ENCODE results near the gene CPA5. TPM values are rescaled to one million over a fixed set of nuclear protein-coding genes. Genes with fewer than 3 reads are reported as not detected.

CPA5 gene
- total RNA-seq, 2 donors from 2014 or later, result not detected

DNA sequence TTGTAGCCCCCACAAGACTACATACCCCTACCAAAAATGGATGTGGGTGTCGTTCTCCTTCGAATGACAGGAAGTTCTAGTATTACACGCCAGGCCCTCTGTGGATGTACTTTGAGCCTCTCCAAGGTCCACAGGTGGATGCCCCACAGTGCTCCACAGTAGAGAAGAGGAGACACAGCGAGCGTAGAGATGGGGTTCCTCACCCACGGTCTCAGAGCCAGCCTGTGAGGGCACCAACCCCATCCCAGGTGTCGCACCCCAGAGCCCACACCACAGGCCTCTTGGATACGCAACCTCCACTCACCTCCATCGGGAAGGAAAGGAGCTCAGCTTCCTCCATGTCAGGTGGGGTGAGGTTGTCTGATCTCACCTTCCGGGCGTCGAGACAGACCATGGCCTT, 2.3 kb downstream of the CPA5 start:
- Histone ChIP-seq H3K9me3 (no peaks in the 10 kb centered on the region), H3K4me1 (no peaks in the 10 kb centered on the region), H3K9ac (ENCODE audit: low read depth in 2 of 2, low read length in 2 of 2) (no peak overlapping the region), H3K36me3 (no peaks in the 10 kb centered on the region), H3K4me3 (no peak overlapping the region), H3K27me3 (no peaks in the 10 kb centered on the region), H3K27ac (no peak overlapping the region)
- no peak for DNase-seq
- TF ChIP-seq, protein P1, sequence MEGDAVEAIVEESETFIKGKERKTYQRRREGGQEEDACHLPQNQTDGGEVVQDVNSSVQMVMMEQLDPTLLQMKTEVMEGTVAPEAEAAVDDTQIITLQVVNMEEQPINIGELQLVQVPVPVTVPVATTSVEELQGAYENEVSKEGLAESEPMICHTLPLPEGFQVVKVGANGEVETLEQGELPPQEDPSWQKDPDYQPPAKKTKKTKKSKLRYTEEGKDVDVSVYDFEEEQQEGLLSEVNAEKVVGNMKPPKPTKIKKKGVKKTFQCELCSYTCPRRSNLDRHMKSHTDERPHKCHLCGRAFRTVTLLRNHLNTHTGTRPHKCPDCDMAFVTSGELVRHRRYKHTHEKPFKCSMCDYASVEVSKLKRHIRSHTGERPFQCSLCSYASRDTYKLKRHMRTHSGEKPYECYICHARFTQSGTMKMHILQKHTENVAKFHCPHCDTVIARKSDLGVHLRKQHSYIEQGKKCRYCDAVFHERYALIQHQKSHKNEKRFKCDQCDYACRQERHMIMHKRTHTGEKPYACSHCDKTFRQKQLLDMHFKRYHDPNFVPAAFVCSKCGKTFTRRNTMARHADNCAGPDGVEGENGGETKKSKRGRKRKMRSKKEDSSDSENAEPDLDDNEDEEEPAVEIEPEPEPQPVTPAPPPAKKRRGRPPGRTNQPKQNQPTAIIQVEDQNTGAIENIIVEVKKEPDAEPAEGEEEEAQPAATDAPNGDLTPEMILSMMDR (IDR thresholded peaks at IDR 0.05), result no peak
- intact Hi-C loops (cut with DNase I), result no loop called here

DNA sequence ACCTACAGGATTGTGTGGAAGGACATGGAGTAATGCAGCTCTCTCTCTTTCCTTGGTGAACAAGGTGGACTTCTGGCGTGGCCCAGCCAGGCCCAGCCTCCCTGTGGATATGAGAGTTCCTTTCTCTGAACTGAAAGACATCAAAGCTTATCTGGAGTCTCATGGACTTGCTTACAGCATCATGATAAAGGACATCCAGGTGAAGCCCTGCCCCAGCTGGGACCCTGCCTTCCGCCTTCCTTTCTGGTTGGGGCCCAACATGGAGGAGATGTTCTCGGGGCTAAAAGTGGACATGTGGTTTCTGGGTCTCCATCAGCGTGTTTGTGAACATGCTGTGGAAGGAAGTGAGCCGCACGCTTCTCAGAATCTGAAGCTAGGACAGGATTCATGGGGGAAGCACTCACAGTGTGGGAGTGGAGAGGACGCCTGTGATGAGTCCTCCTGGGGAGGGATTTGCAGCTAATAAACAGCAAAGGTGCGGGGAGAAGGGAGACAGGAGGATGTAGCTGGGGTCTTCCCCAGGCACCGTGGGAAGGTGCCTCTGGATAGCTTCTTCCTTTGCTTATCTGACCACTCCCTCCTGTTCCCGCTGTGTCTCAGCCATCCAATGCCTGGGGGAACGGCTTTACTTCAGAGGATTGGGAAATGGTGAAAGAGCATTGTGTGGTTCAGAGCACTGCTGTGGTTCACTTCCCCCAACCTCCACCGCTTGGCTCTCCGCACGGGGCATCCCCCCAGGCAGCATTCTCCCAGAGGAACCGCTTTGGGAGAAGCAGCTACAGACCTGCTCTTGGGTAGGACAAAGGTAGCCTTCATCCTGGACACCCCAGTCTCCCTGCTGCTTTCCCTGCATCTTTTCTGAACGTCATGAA, 5.5 kb downstream of the CPA5 start:
- no peak for DNase-seq
- no peak overlapping the region for H3K9ac ChIP-seq (ENCODE audit: low read depth in 2 of 2, low read length in 2 of 2)
- intact Hi-C loops (cut with DNase I), result no loop called here
- H3K4me1 ChIP-seq, result no peaks in the 10 kb centered on the region
- no peaks in the 10 kb centered on the region for H3K36me3 ChIP-seq
- no peaks in the 10 kb centered on the region for H3K27me3 ChIP-seq
- H3K4me3 ChIP-seq, result no peak overlapping the region
- no peaks in the 10 kb centered on the region for H3K9me3 ChIP-seq
- TF ChIP-seq, protein P1 (IDR thresholded peaks at IDR 0.05), result no peak
- H3K27ac ChIP-seq, result no peak overlapping the region

DNA sequence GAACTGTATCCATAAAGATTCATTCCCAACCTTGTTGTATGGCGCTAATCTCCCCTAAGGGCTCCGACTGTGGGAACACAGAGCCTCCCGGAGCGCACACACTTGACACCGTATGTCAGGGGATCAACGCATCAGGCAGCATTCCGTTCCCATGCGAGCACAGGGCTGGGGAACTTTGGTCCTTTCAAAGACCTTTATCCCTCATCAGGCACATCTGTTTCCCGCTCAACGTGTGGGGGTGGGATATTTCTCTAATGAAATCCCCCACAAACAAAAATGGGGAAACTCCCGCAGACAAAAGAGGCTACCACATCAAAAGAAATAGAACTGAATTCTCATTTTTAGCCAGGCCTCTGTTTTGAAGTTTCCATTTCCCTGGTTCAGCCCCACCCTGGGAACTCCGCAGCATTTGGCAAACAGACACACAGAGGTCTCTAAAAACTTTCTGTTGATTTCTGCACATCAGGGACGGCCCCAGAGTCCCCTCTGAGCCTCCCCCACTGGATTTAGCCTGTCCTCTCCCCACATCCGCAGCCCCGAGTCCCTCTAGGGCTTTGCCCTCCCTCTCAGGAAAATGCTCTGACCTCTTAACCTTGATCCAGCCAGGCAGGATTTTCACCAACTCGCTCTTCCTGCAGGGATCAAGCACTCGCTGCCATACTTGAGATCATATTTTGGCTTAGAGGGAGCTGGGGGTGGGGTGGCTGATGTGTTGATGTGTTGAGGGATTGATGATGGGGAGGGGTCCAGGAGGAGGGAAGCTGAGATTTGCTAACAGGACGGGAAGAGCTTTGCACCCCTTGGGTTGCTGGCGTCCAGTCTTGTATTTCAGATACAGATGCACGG, 6.6 kb downstream of the CPA5 start:
- H3K4me1 ChIP-seq, result no peaks in the 10 kb centered on the region
- no peak for DNase-seq
- TF ChIP-seq, protein P1 (IDR thresholded peaks at IDR 0.05), result no peak
- H3K36me3 ChIP-seq, result no peaks in the 10 kb centered on the region
- H3K27me3 ChIP-seq, result no peaks in the 10 kb centered on the region
- no peak overlapping the region for H3K27ac ChIP-seq
- H3K9ac ChIP-seq (ENCODE audit: low read depth in 2 of 2, low read length in 2 of 2), result no peak overlapping the region
- H3K4me3 ChIP-seq, result no peak overlapping the region
- intact Hi-C loops (cut with DNase I), result no loop called here
- no peaks in the 10 kb centered on the region for H3K9me3 ChIP-seq

DNA sequence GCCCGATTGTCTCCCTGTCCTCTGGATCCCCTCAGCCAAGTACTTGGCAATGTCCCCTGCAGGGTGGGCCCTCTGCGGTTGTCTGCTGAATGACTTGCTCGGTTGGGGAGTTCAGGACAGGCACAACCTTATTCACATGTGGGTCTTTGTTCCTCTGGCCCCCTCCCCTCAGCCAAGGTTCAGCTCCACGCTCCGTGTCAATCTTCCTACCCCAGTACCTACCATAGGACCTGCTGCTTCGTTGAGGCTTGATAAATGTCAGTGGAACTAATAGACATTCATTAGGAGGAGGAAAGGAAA, 7.1 kb downstream of the CPA5 start:
- H3K4me1 ChIP-seq, result no peaks in the 10 kb centered on the region
- no peak overlapping the region for H3K4me3 ChIP-seq
- intact Hi-C loops (cut with DNase I), result no loop called here
- TF ChIP-seq, protein P1 (IDR thresholded peaks at IDR 0.05), result no peak
- no peak overlapping the region for H3K9ac ChIP-seq (ENCODE audit: low read depth in 2 of 2, low read length in 2 of 2)
- no peak overlapping the region for H3K27ac ChIP-seq
- no peaks in the 10 kb centered on the region for H3K36me3 ChIP-seq
- no peaks in the 10 kb centered on the region for H3K9me3 ChIP-seq
- DNase-seq, result no peak
- no peaks in the 10 kb centered on the region for H3K27me3 ChIP-seq

DNA sequence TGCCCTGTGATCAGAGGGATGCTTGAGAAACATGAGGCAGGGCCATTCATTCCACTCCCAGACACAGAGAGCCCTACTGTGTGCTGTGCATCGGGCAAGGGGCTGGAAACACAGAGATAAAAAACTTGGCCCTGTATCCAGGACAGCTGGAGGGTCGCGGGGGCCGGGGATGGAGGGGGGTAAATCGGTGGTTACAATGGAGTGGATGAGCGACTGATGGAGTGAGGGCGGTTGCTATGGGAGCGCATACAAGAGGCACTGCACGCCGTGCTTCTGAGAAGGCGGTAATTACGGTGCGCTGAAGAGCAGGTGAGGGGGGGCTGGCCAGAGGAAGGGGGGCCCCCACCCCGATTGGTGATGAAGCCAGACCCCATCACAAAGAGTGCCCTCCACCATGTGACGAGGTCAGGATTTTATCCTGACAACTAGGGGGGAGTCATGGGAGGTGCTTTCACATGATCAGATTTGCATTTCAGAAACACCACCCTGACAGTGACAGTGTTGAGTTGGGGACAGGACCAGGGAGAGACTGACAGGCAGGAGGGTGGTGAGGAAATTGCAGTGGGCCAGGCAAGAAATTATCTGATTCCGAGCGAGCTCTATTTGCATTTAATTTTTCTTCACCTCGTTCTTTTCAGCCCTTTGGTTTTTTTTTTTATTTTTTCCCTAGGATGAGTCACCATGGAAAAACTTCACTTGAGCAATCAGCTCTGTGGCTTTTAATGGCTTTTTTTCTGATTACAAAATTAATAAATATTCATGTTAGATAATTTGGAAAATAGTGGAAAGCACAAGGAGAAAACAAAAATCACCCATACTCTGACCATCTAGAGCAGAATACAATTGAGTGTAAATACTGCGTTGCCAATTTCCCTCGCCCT, 7.8 kb downstream of the CPA5 start:
- Histone ChIP-seq H3K4me3 (no peak overlapping the region), H3K4me1 (no peaks in the 10 kb centered on the region), H3K27me3 (no peaks in the 10 kb centered on the region), H3K9ac (ENCODE audit: low read depth in 2 of 2, low read length in 2 of 2) (no peak overlapping the region), H3K9me3 (no peaks in the 10 kb centered on the region), H3K36me3 (no peaks in the 10 kb centered on the region), H3K27ac (peak overlapping the region; percentile 40)
- intact Hi-C loops (cut with DNase I), result no loop called here
- no peak for DNase-seq
- TF ChIP-seq, protein P1 (IDR thresholded peaks at IDR 0.05), result no peak

Measured in colonic mucosa (tissue), 4 donors.